BLaER1 treated with 17β-estradiol and CSF1 and Interleukin-3, amounts not matched to agents 10 nM and 100 nM (cell line): ENCODE data around the gene SPRR1A.

Experiments
- H3K27ac ChIP-seq, 11 experiments: shearing (Covaris generic); formaldehyde crosslinking; 2 replicates each; pipeline ENCODE4 v1.8.1; 2022
- H3K27me3 ChIP-seq, 11 experiments: shearing (Covaris generic); formaldehyde crosslinking; 2 replicates each; pipeline ENCODE4 v1.8.1; 2022
- H3K36me3 ChIP-seq, 11 experiments: shearing (Covaris generic); formaldehyde crosslinking; 2 replicates each; pipeline ENCODE4 v1.8.1; 2022
- H3K4me1 ChIP-seq, 10 experiments: shearing (Covaris generic); formaldehyde crosslinking; 2 replicates each; pipeline ENCODE4 v1.8.1; 2022
- H3K4me2 ChIP-seq, 11 experiments: shearing (Covaris generic); formaldehyde crosslinking; 2 replicates each; pipeline ENCODE4 v1.8.1; 2022
- H3K4me3 ChIP-seq, 10 experiments: shearing (Covaris generic); formaldehyde crosslinking; 2 replicates each; pipeline ENCODE4 v1.8.1; 2022
- H3K9ac ChIP-seq, 11 experiments: shearing (Covaris generic); formaldehyde crosslinking; 2 replicates each; pipeline ENCODE4 v1.8.1; 2022
- H3K9me3 ChIP-seq, 11 experiments: shearing (Covaris generic); formaldehyde crosslinking; replicated peaks in 1 of 11; 2 replicates each; pipeline ENCODE4 v1.8.1; 2022
- H4K20me1 ChIP-seq, 11 experiments: shearing (Covaris generic); formaldehyde crosslinking; 2 replicates each; pipeline ENCODE4 v1.8.1; 2022
- Cebpa-rat ChIP-seq, 11 experiments: shearing (Covaris generic); IDR thresholded peaks; 2 replicates each; pipeline ENCODE4 v1.8.1; 2022

Gene SPRR1A

DNA sequence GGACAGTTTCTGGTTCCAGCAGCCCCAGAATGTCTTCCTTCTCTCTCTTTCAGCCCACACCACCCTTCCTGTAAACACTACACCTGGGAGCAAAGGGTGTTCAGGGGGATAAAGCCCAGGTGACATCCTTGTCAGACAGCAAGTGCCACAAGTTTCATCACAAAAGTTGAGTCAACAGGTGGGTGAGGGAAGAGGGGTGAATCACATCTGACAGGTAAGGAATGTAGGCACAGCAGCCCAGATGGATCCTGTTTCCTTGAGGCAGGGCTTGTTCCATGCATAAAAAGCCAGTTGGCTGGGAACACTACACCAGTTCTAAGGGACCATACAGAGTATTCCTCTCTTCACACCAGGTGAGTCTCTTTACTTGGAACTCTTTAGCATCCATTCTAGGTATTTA is 47.0 kb downstream of the SPRR1A start, which contains the start of gene SPRR1B:
SPRR1B (plus strand) TSS at position 309 of the 400 bp plus-strand sequence. CDS start 1,143 bp downstream, outside the sequence.
- Histone ChIP-seq H4K20me1 (peaks cover 0 to 12% (median 0%) of the 10 kb centered on the region in 11 experiments; a peak in 6 of 22 replicates), H3K9me3 (peaks cover 0 to 22% (median 5%) of the 10 kb centered on the region in 11 experiments; a peak in 5 of 22 replicates), H3K4me1 (peaks cover 13 to 24% (median 20%) of the 10 kb centered on the region in 10 experiments), H3K4me2 (peak within 1 kb of the TSS in 10 of 11 experiments; percentile 2 to 76 (median 57); a peak in 14 of 22 replicates), H3K36me3 (no peaks in the 10 kb centered on the region), H3K4me3 (no peak within 1 kb of the TSS), H3K9ac (no peak within 1 kb of the TSS), H3K27me3 (peaks cover 0 to 93% (median 9%) of the 10 kb centered on the region in 11 experiments; a peak in 10 of 22 replicates), H3K27ac (no peak within 1 kb of the TSS)
- no peak for TF ChIP-seq Cebpa-rat (IDR thresholded peaks at IDR 0.05)

DNA sequence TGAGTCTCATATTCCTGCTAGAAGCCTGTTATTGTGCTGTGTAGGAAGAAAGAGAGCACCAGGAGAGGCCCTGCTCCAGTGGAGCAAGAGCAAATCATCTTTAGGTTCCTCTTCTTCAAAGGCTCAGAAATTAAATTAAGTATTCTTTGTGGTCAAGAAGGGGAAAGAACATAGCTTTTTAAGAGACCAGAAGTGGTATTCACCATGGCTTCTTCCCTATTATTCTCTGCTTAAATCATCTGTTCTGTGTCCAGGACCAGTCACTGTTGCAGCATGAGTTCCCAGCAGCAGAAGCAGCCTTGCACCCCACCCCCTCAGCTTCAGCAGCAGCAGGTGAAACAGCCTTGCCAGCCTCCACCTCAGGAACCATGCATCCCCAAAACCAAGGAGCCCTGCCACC is 48.2 kb downstream of the SPRR1A start:
- no peaks in the 10 kb centered on the region for H3K36me3 ChIP-seq
- peaks cover 13 to 24% (median 20%) of the 10 kb centered on the region in 10 experiments for H3K4me1 ChIP-seq
- H3K9ac ChIP-seq = no peak overlapping the region
- H3K9me3 ChIP-seq = peaks cover 0 to 31% (median 5%) of the 10 kb centered on the region in 11 experiments; a peak in 6 of 22 replicates
- no peak overlapping the region for H3K4me3 ChIP-seq
- peaks cover 0 to 12% (median 0%) of the 10 kb centered on the region in 11 experiments; a peak in 6 of 22 replicates for H4K20me1 ChIP-seq
- no peak overlapping the region for H3K27ac ChIP-seq
- peak overlapping the region; percentile 43 to 76 (median 57); a peak in 21 of 22 replicates for H3K4me2 ChIP-seq
- H3K27me3 ChIP-seq = peaks cover 0 to 94% (median 9%) of the 10 kb centered on the region in 11 experiments; a peak in 10 of 22 replicates
- no peak for TF ChIP-seq Cebpa-rat (IDR thresholded peaks at IDR 0.05)

DNA sequence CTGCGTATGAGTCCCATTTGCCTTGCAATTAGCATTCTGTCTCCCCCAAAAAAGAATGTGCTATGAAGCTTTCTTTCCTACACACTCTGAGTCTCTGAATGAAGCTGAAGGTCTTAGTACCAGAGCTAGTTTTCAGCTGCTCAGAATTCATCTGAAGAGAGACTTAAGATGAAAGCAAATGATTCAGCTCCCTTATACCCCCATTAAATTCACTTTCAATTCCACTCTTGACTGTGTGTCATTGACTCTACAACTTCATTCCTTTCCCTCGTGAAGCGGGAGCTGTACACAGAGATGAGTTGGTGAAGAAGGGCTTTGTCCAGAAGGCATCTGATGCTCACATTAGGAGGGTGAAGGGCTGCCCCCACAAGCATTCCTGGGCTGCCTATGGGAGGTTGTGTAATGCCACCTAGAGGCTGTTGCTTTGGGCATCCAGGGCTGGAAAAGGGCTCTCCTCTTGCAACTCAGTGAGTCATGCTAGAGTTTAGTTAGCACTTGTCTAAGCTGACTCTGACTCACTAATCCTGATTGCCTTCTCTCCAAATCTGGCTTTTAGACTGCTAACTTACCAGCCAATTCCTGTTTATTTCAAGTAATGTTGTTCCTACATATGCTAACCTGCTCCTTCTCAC is 48.9 kb downstream of the SPRR1A start:
- no peaks in the 10 kb centered on the region for H3K36me3 ChIP-seq
- H3K4me1 ChIP-seq = peaks cover 13 to 24% (median 20%) of the 10 kb centered on the region in 10 experiments
- peaks cover 0 to 12% (median 0%) of the 10 kb centered on the region in 11 experiments; a peak in 6 of 22 replicates for H4K20me1 ChIP-seq
- peak overlapping the region; percentile 43 to 76 (median 57); a peak in 21 of 22 replicates for H3K4me2 ChIP-seq
- H3K4me3 ChIP-seq = no peak overlapping the region
- peaks cover 0 to 94% (median 9%) of the 10 kb centered on the region in 11 experiments; a peak in 10 of 22 replicates for H3K27me3 ChIP-seq
- TF ChIP-seq Cebpa-rat (IDR thresholded peaks at IDR 0.05) = 0 out of 22 replicates have a peak, but pooled peaks of 3 of the 11 experiments have one; percentile 11 to 13 (median 12)
- no peak overlapping the region for H3K27ac ChIP-seq
- H3K9me3 ChIP-seq = peaks cover 0 to 31% (median 5%) of the 10 kb centered on the region in 11 experiments; a peak in 6 of 22 replicates
- H3K9ac ChIP-seq = no peak overlapping the region

DNA sequence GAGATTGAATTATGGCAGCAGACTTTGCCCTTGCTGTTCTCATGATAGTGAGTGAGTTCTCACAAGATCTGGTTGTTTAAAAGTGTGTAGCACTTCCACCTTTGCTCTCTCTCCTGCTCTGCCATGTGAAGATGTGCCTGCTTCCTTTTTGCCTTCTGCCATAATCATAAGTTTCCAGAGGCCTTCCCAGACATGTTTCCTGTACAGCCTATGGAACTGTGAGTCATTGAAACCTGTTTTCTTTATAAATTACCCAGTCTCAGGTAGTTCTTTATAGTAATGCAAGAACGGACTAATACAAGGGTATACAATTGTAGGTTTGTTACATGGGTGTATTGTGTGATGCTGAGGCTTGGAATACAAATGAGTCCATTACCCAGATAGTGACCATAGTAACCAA is 51.3 kb downstream of the SPRR1A start:
- Histone ChIP-seq H3K4me1 (peaks cover 13 to 24% (median 20%) of the 10 kb centered on the region in 10 experiments), H4K20me1 (peaks cover 0 to 12% (median 0%) of the 10 kb centered on the region in 11 experiments; a peak in 6 of 22 replicates), H3K27me3 (peaks cover 0 to 82% (median 9%) of the 10 kb centered on the region in 11 experiments; a peak in 10 of 22 replicates), H3K9ac (no peak overlapping the region), H3K4me2 (no peak overlapping the region), H3K36me3 (no peaks in the 10 kb centered on the region), H3K9me3 (peaks cover 0 to 18% (median 0%) of the 10 kb centered on the region in 11 experiments; a peak in 3 of 22 replicates), H3K4me3 (no peak overlapping the region), H3K27ac (no peak overlapping the region)
- TF ChIP-seq Cebpa-rat (IDR thresholded peaks at IDR 0.05) = no peak
